Gastroesophageal sphincter (tissue), 4 donors: ENCODE data around the gene HDAC11. TPM values are rescaled to one million over a fixed set of nuclear protein-coding genes. Genes with fewer than 3 reads are reported as not detected.

Experiments used
- ATAC-seq: fragments of 150-250 bp; one replicate; pipeline ENCODE4 v1.9.1; 2016; ENCODE audit warnings: mild to moderate bottlenecking, moderate library complexity
- H3K27ac ChIP-seq, 4 donors: fragments of 200-600 bp; sonication (generic) in 3 of 4; 1 replicate in 3 of 4; 2 replicates in 1 of 4; pipeline ENCODE4 v1.5.1; 2016 to 2019
- H3K27me3 ChIP-seq: fragments of 200-600 bp; sonication (generic); one replicate; pipeline ENCODE4 v1.5.1; 2019
- H3K36me3 ChIP-seq, 2 donors: fragments of 200-600 bp; sonication (generic); one replicate each; pipeline ENCODE4 v1.5.1; 2019; ENCODE audit warnings: control low read depth in 1 of 2
- H3K4me1 ChIP-seq, 3 donors: fragments of 200-600 bp; sonication (generic); 1 replicate in 2 of 3; 2 replicates in 1 of 3; pipeline ENCODE4 v1.5.1; 2016 to 2019; ENCODE audit warnings: control low read depth in 2 of 3
- H3K4me3 ChIP-seq, 2 donors: fragments of 200-600 bp; sonication (generic); one replicate each; pipeline ENCODE4 v1.5.1; 2019; ENCODE audit warnings: mild to moderate bottlenecking in 1 of 2, moderate library complexity in 1 of 2
- H3K9me3 ChIP-seq, 3 donors: fragments of 200-600 bp; sonication (generic); one replicate each; pipeline ENCODE4 v1.5.1; 2017 to 2019; ENCODE audit warnings: control low read depth in 2 of 3
- EP300 ChIP-seq: sonication (generic); formaldehyde crosslinking; IDR thresholded peaks from one replicate; pipeline ENCODE4 v1.6.1; 2017; ENCODE audit warnings: antibody characterized with exemption, mild to moderate bottlenecking
- POLR2A ChIP-seq, 2 donors: fragments of 450-650 bp; IDR thresholded peaks; one replicate each; pipeline ENCODE4 v1.6.1; 2017; ENCODE audit warnings: antibody characterized with exemption in 2 of 2, mild to moderate bottlenecking in 2 of 2, moderate library complexity in 1 of 2
- POLR2AphosphoS5 ChIP-seq: sonication (generic); formaldehyde crosslinking; IDR thresholded peaks from one replicate; pipeline ENCODE4 v1.6.1; 2017; ENCODE audit warnings: antibody characterized with exemption
- WGBS, 2 donors: methylation state at CpG; one replicate each; pipeline ENCODE4 v1.1.5; 2018; ENCODE audit warnings: low coverage in 1 of 2; 5-methylcytosine and 5-hydroxymethylcytosine counted together
- total RNA-seq, 4 donors: library from RNA; depleted of rRNA; stranded (reverse); fragments of >200 nt; gene quantifications; one replicate each; pipeline ENCODE4 v1.1.0, GENCODE V29; 2016
- TF ChIP-seq, protein P1 (sequence below), 4 experiments: fragments of 200-600 bp in 2 of 4; fragments of 450-650 bp in 2 of 4; sonication (generic) in 1 of 4; IDR thresholded peaks; one replicate each; pipeline ENCODE4 v1.5.1; 2017 to 2019; ENCODE audit warnings: antibody characterized with exemption in 4 of 4, mild to moderate bottlenecking in 2 of 4, moderate library complexity in 2 of 4

HDAC11 gene
- total RNA-seq, 4 donors from 2014 or later, result 22.3 to 37.1 (median 30.0) TPM

GRCh38 chr3:13475871-13476590 is 4.1 kb upstream of the HDAC11 start:
- Histone ChIP-seq H3K27me3 (peaks cover 10% of the 10 kb centered on the region), H3K4me1 (peaks cover 0 to 19% (median 11%) of the 10 kb centered on the region in 3 donors), H3K36me3 (no peaks in the 10 kb centered on the region), H3K27ac (no peak overlapping the region), H3K9me3 (no peaks in the 10 kb centered on the region), H3K4me3 (no peak overlapping the region)
- ATAC-seq, result no peak
- TF ChIP-seq POLR2AphosphoS5 (no peak), POLR2A (IDR thresholded peaks at IDR 0.05) (no peak), EP300 (no peak)
- TF ChIP-seq, protein P1, sequence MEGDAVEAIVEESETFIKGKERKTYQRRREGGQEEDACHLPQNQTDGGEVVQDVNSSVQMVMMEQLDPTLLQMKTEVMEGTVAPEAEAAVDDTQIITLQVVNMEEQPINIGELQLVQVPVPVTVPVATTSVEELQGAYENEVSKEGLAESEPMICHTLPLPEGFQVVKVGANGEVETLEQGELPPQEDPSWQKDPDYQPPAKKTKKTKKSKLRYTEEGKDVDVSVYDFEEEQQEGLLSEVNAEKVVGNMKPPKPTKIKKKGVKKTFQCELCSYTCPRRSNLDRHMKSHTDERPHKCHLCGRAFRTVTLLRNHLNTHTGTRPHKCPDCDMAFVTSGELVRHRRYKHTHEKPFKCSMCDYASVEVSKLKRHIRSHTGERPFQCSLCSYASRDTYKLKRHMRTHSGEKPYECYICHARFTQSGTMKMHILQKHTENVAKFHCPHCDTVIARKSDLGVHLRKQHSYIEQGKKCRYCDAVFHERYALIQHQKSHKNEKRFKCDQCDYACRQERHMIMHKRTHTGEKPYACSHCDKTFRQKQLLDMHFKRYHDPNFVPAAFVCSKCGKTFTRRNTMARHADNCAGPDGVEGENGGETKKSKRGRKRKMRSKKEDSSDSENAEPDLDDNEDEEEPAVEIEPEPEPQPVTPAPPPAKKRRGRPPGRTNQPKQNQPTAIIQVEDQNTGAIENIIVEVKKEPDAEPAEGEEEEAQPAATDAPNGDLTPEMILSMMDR (IDR thresholded peaks at IDR 0.05), result no peak
- WGBS, 2 donors, result 70% methylated on average over 2 of the region's 7 CpGs; no CpG with 5 or more reads in 1 of the 2 donors

GRCh38 chr3:13477943-13478342 is 2.2 kb upstream of the HDAC11 start:
- TF ChIP-seq POLR2AphosphoS5 (no peak), EP300 (no peak), POLR2A (IDR thresholded peaks at IDR 0.05) (no peak)
- TF ChIP-seq, protein P1 (IDR thresholded peaks at IDR 0.05), result no peak
- 63 to 73% methylated on average over 3 to 5 of the region's 6 CpGs for WGBS, 2 donors
- no peak for ATAC-seq
- H3K36me3 ChIP-seq, result peaks cover 0 to 6% of the 10 kb centered on the region in 2 donors
- H3K4me3 ChIP-seq, result no peak overlapping the region
- H3K27ac ChIP-seq, result no peak overlapping the region
- H3K4me1 ChIP-seq, result peaks cover 0 to 38% (median 16%) of the 10 kb centered on the region in 3 donors
- peaks cover 10% of the 10 kb centered on the region for H3K27me3 ChIP-seq
- no peaks in the 10 kb centered on the region for H3K9me3 ChIP-seq

- WGBS, 2 donors, result 0% methylated on average over 1 of the region's 13 CpGs; no CpG with 5 or more reads in 1 of the 2 donors
- Histone ChIP-seq H3K4me3 (peak overlapping the region; percentile 53 to 90), H3K4me1 (peaks cover 0 to 47% (median 16%) of the 10 kb centered on the region in 3 donors), H3K27ac (peak overlapping the region; percentile 70 to 96 (median 94)), H3K9me3 (no peaks in the 10 kb centered on the region), H3K36me3 (peaks cover 0 to 14% of the 10 kb centered on the region in 2 donors), H3K27me3 (no peaks in the 10 kb centered on the region)
- no peak for TF ChIP-seq EP300
- TF ChIP-seq, protein P1 (IDR thresholded peaks at IDR 0.05), result no peak
- peak; percentile 23 for ATAC-seq
Observed at GRCh38 chr3:13479332-13479581, 849 bp upstream of the HDAC11 start.

DNA sequence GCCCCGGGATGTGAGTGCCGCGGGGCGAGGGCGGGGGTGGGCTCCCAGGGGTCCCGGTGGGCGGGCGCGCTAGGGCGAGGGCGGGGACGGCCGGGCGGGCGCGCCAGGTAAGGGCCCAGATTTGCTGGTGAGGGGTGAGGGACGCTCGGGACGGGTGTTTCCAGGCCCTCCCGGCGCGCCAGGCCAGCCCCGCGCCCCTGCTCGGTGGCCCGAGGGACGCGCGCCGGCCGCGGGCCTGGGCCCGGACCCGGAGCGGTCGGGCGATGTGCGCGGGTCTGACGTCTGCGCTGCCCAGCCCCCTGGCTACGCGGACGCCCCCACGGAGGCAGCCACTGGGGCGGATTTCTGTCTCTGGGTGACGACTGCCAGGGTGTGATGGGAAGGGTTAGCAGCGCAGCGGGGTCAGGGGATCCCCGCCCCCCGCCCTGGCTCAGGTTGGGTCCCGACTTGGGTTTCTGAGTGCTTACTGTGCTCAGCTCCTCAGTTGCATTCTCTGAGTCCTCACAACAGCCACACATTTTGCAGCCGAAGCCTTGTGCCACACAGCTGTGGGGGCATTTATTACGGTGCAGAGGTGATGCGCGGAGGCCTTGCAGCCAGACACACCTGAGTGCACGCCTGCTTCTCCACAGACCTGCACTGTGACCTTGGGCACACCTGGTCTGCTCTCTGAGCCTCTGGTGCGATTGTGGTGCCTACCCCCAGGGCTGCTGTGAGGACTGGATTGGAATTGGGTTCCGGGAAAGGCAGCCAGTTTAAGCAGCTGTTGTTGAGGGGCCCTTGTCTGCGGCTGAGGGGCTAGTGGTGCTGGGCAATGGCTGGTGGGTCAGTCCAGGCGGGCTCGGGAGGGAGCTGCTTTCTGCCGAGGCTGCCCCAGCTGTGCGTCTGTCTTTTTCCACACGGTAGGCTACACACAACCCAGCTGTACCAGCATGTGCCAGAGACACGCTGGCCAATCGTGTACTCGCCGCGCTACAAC is 523 bp downstream of the HDAC11 start:
- peaks cover 0 to 60% (median 23%) of the 10 kb centered on the region in 3 donors for H3K4me1 ChIP-seq
- ATAC-seq, result peak; percentile 51
- 96% methylated on average over 5 of the region's 70 CpGs; no CpG with 5 or more reads in 1 of the 2 donors for WGBS, 2 donors
- peaks cover 0 to 14% of the 10 kb centered on the region in 2 donors for H3K36me3 ChIP-seq
- TF ChIP-seq EP300 (no peak), POLR2A (IDR thresholded peaks at IDR 0.05) (no peak), POLR2AphosphoS5 (no peak)
- TF ChIP-seq, protein P1 (IDR thresholded peaks at IDR 0.05), result no peak
- no peaks in the 10 kb centered on the region for H3K9me3 ChIP-seq
- peak overlapping the region; percentile 53 to 90 for H3K4me3 ChIP-seq
- H3K27ac ChIP-seq, result peak overlapping the region; percentile 6 to 96 (median 94)
- H3K27me3 ChIP-seq, result no peaks in the 10 kb centered on the region
